Measurements from ENCODE around the gene BHMT2.

GRCh38 chr5:79023947-79024346 is 45.6 kb upstream of the BHMT2 start:
- no peak for TF ChIP-seq EZH2 (IDR thresholded peaks at IDR 0.05; ENCODE audit: low read depth, unreplicated experiment)
- no peak for TF ChIP-seq JUNB (IDR thresholded peaks at IDR 0.05; ENCODE audit: unreplicated experiment)
- TF ChIP-seq, protein P1, sequence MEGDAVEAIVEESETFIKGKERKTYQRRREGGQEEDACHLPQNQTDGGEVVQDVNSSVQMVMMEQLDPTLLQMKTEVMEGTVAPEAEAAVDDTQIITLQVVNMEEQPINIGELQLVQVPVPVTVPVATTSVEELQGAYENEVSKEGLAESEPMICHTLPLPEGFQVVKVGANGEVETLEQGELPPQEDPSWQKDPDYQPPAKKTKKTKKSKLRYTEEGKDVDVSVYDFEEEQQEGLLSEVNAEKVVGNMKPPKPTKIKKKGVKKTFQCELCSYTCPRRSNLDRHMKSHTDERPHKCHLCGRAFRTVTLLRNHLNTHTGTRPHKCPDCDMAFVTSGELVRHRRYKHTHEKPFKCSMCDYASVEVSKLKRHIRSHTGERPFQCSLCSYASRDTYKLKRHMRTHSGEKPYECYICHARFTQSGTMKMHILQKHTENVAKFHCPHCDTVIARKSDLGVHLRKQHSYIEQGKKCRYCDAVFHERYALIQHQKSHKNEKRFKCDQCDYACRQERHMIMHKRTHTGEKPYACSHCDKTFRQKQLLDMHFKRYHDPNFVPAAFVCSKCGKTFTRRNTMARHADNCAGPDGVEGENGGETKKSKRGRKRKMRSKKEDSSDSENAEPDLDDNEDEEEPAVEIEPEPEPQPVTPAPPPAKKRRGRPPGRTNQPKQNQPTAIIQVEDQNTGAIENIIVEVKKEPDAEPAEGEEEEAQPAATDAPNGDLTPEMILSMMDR (conservative IDR thresholded peaks at IDR 0.05; ENCODE audit: low read depth in 2 of 2) = no peak
- TF ChIP-seq POLR2AphosphoS5 (IDR thresholded peaks at IDR 0.05; ENCODE audit: low read depth) = no peak
- TF ChIP-seq ZNF114 (CRISPR knock-in tag; IDR thresholded peaks at IDR 0.05) = no peak
- TF ChIP-seq STAT1 (IDR thresholded peaks at IDR 0.05; ENCODE audit: unreplicated experiment) = no peak
- TF ChIP-seq EZH2phosphoT487 (IDR thresholded peaks at IDR 0.05; ENCODE audit: unreplicated experiment) = no peak
- no peak for TF ChIP-seq REST (IDR thresholded peaks at IDR 0.05; ENCODE audit: unreplicated experiment)
- no peak for TF ChIP-seq CREB1 (CRISPR knock-in tag; IDR thresholded peaks at IDR 0.05; ENCODE audit: low read depth)
- TF ChIP-seq NANOG (IDR thresholded peaks at IDR 0.05; ENCODE audit: borderline replicate concordance) = no peak
